ENCODE measurements around the gene KRTAP5-4. TPM values are rescaled to one million over a fixed set of nuclear protein-coding genes. Genes with fewer than 3 reads are reported as not detected.

Gene KRTAP5-4
- total RNA-seq, 2 donors from 2014 or later = not detected

GRCh38 chr11:1629326-1630185, 7.6 kb upstream of the KRTAP5-4 start, which contains the start of gene KRTAP5-5:
Gene KRTAP5-5, plus strand, starts transcription at chr11:1629775. Its CDS starts 66 bp downstream, at chr11:1629841.
- no peak within 1 kb of the TSS for H3K9ac ChIP-seq (ENCODE audit: low read depth in 2 of 2, low read length in 2 of 2)
- no peaks in the 10 kb centered on the region for H3K4me1 ChIP-seq
- DNase-seq = no peak
- no peak for TF ChIP-seq CTCF (IDR thresholded peaks at IDR 0.05)
- no peaks in the 10 kb centered on the region for H3K9me3 ChIP-seq
- H3K4me3 ChIP-seq = no peak within 1 kb of the TSS
- intact Hi-C loops (cut with DNase I) = loop anchor here (5.0 kb wide), 1 partner anchor 82 kb away; no protein-coding TSS in a partner anchor
- H3K27me3 ChIP-seq = no peaks in the 10 kb centered on the region
- no peaks in the 10 kb centered on the region for H3K36me3 ChIP-seq
- H3K27ac ChIP-seq = no peak within 1 kb of the TSS

- Histone ChIP-seq H3K4me1 (no peaks in the 10 kb centered on the region), H3K4me3 (no peak overlapping the region), H3K36me3 (no peaks in the 10 kb centered on the region), H3K9me3 (no peaks in the 10 kb centered on the region), H3K27ac (no peak overlapping the region), H3K9ac (ENCODE audit: low read depth in 2 of 2, low read length in 2 of 2) (no peak overlapping the region), H3K27me3 (no peaks in the 10 kb centered on the region)
- DNase-seq = peak; percentile 63
- intact Hi-C loops (cut with DNase I) = no loop called here
- TF ChIP-seq CTCF (IDR thresholded peaks at IDR 0.05) = peak; percentile 92
These were observed 6.8 kb upstream of the KRTAP5-4 start for GRCh38 chr11:1628506-1629325.

- DNase-seq = no peak
- TF ChIP-seq CTCF (IDR thresholded peaks at IDR 0.05) = no peak
- intact Hi-C loops (cut with DNase I) = no loop called here
- no peaks in the 10 kb centered on the region for H3K27me3 ChIP-seq
- no peak overlapping the region for H3K27ac ChIP-seq
- H3K4me1 ChIP-seq = no peaks in the 10 kb centered on the region
- H3K9me3 ChIP-seq = no peaks in the 10 kb centered on the region
- H3K4me3 ChIP-seq = no peak overlapping the region
- no peaks in the 10 kb centered on the region for H3K36me3 ChIP-seq
- no peak overlapping the region for H3K9ac ChIP-seq (ENCODE audit: low read depth in 2 of 2, low read length in 2 of 2)
These were observed 3.6 kb upstream of the KRTAP5-4 start for GRCh38 chr11:1625541-1625940.

- Histone ChIP-seq H3K9ac (ENCODE audit: low read depth in 2 of 2, low read length in 2 of 2) (no peak overlapping the region), H3K4me1 (no peaks in the 10 kb centered on the region), H3K27me3 (no peaks in the 10 kb centered on the region), H3K9me3 (no peaks in the 10 kb centered on the region), H3K36me3 (no peaks in the 10 kb centered on the region), H3K4me3 (no peak overlapping the region), H3K27ac (no peak overlapping the region)
- intact Hi-C loops (cut with DNase I) = no loop called here
- DNase-seq = no peak
- TF ChIP-seq CTCF (IDR thresholded peaks at IDR 0.05) = no peak
These were observed 2.7 kb upstream of the KRTAP5-4 start for GRCh38 chr11:1624621-1625020.

GRCh38 chr11:1623716-1624115, 1.8 kb upstream of the KRTAP5-4 start:
- no peak overlapping the region for H3K4me3 ChIP-seq

More at GRCh38 chr11:1623716-1624115, 1.8 kb upstream of the KRTAP5-4 start:
- no peaks in the 10 kb centered on the region for H3K9me3 ChIP-seq
- no peak for TF ChIP-seq CTCF (IDR thresholded peaks at IDR 0.05)
- no peaks in the 10 kb centered on the region for H3K27me3 ChIP-seq
- no peak for DNase-seq
- no peaks in the 10 kb centered on the region for H3K36me3 ChIP-seq
- H3K9ac ChIP-seq (ENCODE audit: low read depth in 2 of 2, low read length in 2 of 2) = no peak overlapping the region
- H3K27ac ChIP-seq = no peak overlapping the region
- no peaks in the 10 kb centered on the region for H3K4me1 ChIP-seq
- intact Hi-C loops (cut with DNase I) = no loop called here
